Measurements from ENCODE around the gene CGB3.
"Not testable (repeated sequence)": the region's sequence is repeated elsewhere in the genome, so short reads cannot be mapped to it uniquely, and the experiment has no call there.

Gene CGB3

GRCh38 chr19:49049011-49049410 is 24.9 kb upstream of the CGB3 start, which contains the start of gene CGB8:
Gene CGB8 (minus strand): TSS chr19:49049111. CDS start chr19:49048739, 372 bp downstream.
- DNase-seq (ENCODE audit: low read depth, low spot score); H3K4me3 ChIP-seq (ENCODE audit: low read length): not testable (repeated sequence)

DNA sequence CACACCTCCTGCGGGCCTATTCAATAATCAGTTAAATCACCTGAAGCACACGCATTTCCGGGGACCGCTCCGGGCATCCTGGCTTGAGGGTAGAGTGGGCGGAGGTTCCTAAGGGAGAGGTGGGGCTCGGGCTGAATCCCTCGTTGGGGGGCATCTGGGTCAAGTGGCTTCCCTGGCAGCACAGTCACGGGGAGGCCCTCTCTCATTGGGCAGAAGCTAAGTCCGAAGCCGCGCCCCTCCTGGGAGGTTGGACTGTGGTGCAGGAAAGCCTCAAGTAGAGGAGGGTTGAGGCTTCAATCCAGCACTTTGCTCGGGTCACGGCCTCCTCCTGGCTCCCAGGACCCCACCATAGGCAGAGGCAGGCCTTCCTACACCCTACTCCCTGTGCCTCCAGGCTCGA is 19.4 kb upstream of the CGB3 start, which contains the start of gene CGB5:
Gene CGB5, plus strand, starts transcription at position 301 of the 400 bp plus-strand sequence. CDS start 362 bp downstream, outside the sequence.
- not testable (repeated sequence) for DNase-seq (ENCODE audit: low read depth, low spot score); H3K4me3 ChIP-seq (ENCODE audit: low read length)

DNA sequence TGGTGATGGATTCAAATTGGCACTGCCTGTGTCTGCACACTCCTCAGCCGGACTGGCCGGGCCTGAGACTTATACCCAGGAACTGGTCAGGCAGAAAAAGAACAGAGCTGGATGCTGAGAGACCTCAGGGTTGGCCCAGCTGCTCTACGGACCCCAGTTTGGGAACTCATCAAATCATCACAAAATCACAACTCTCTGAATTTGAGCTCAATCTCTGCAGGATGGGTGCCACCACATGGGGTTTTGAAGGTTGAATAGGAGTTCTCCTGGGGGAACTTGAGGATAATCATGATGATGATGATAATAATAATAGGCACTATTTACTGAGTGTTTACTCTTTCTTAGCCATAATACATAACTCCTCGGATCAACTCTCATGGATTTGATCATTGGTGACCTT is 18.5 kb upstream of the CGB3 start:
- not testable (repeated sequence) for H3K4me3 ChIP-seq (ENCODE audit: low read length); DNase-seq (ENCODE audit: low read depth, low spot score)

DNA sequence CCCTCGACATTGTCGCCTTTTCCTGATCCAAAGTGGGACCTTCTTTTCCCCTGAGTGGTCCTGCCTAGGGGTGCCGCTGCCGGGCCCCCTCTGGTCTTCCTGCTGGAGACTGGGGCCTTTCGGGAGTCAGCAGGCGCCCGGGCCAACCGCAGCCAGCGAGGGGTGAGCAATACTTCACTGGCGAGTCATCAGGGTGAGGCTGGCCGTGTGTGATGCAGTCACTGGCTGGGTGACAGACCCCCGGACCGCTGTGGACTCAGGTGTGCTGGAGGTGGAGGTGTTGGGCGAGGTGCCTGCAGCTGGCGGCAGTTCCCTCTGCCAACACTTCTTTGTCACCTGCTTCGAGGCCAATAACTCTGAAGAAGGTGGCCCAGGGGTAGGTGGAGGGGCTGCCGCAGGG is 18.0 kb upstream of the CGB3 start:
- H3K4me3 ChIP-seq (ENCODE audit: low read length): no peak overlapping the region
- DNase-seq (ENCODE audit: low read depth, low spot score): no peak

- DNase-seq (ENCODE audit: low read depth, low spot score); H3K4me3 ChIP-seq (ENCODE audit: low read length): not testable (repeated sequence)
Measured at GRCh38 chr19:49039736-49040135, 15.6 kb upstream of the CGB3 start.

GRCh38 chr19:49038557-49039276 is 14.6 kb upstream of the CGB3 start:
- DNase-seq (ENCODE audit: low read depth, low spot score); H3K4me3 ChIP-seq (ENCODE audit: low read length): not testable (repeated sequence)

DNA sequence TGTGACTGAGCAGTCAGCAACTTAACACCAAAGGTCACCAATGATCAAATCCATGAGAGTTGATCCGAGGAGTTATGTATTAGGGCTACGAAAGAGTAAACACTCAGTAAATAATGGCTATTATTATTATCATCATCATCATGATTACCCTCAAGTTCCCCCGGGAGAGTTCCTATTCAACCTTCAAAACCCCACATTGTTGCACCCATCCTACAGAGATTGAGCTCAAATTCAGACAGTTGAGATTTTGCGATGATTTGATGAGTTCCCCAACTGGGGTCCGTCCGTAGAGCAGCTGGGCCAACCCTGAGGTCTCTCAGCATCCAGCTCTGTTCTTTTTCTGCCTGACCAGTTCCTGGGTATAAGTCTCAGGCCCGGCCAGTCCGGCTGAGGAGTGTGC is 14.0 kb upstream of the CGB3 start:
- not testable (repeated sequence) for DNase-seq (ENCODE audit: low read depth, low spot score); H3K4me3 ChIP-seq (ENCODE audit: low read length)

GRCh38 chr19:49036815-49037214 is 12.7 kb upstream of the CGB3 start, which contains the start of gene CGB1:
Gene CGB1 (minus strand): TSS chr19:49036895. CDS start chr19:49036711, 184 bp downstream.
- H3K4me3 ChIP-seq (ENCODE audit: low read length); DNase-seq (ENCODE audit: low read depth, low spot score): not testable (repeated sequence)

DNA sequence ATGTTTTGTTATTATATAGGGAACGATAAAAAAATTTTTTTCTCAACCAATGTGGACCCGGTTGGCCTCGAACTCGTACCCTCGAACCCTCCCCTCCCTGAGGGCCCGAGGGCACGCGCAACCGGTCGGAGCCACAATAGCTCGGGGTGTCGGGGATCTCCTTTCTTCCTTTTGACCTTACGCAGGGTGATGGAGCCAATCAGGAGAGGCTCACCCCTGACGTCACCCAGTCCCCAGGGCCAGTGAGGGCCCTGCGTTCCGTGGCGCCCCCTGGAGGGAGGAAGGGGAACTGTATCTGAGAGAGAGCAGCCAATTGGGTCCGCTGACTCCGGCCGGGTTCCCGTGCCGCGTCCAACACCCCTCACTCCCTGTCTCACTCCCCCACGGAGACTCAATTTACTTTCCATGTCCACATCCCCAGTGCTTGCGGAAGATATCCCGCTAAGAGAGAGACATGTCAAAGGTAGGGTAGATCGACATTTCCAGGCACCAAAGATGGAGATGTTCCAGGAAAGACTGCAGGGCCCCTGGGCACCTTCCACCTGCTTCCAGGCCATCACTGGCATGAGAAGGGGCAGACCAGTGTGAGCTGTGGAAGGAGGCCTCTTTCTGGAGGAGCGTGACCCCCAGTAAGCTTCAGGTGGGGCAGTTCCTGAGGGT is 7.6 kb upstream of the CGB3 start, which contains the start of gene CGB2:
Gene CGB2, plus strand, starts transcription at position 249 of the 660 bp plus-strand sequence. Its CDS starts 206 bp downstream, at position 455.
- DNase-seq (ENCODE audit: low read depth, low spot score); H3K4me3 ChIP-seq (ENCODE audit: low read length): not testable (repeated sequence)

DNA sequence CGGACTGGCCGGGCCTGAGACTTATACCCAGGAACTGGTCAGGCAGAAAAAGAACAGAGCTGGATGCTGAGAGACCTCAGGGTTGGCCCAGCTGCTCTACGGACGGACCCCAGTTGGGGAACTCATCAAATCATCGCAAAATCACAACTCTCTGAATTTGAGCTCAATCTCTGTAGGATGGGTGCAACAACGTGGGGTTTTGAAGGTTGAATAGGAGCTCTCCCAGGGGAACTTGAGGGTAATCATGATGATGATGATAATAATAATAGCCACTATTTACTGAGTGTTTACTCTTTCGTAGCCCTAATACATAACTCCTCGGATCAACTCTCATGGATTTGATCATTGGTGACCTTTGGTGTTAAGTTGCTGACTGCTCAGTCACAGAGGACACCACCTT is 6.2 kb upstream of the CGB3 start:
- not testable (repeated sequence) for DNase-seq (ENCODE audit: low read depth, low spot score); H3K4me3 ChIP-seq (ENCODE audit: low read length)

GRCh38 chr19:49029749-49030148 is 5.6 kb upstream of the CGB3 start:
- not testable (repeated sequence) for DNase-seq (ENCODE audit: low read depth, low spot score); H3K4me3 ChIP-seq (ENCODE audit: low read length)

GRCh38 chr19:49028686-49029085 is 4.6 kb upstream of the CGB3 start:
- DNase-seq (ENCODE audit: low read depth, low spot score); H3K4me3 ChIP-seq (ENCODE audit: low read length): not testable (repeated sequence)

DNA sequence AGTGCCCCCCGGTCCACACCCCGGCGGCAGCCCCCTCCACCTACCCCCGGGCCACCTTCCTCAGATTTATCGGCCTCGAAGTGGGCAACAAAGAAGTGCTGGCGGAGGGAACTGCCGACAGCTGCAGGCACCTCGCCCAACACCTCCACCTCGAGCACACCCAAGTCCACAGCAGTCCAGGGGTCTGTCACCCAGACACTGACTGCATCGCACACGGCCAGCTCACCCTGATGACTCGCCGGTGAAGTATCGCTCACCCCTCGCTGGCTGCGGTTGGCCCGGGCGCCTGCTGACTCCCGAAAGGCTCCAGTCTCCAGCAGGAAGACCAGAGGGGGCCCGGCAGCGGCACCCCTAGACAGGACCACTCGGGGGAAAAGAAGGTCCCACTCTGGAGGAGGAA is 1.5 kb upstream of the CGB3 start:
- H3K4me3 ChIP-seq (ENCODE audit: low read length); DNase-seq (ENCODE audit: low read depth, low spot score): not testable (repeated sequence)

DNA sequence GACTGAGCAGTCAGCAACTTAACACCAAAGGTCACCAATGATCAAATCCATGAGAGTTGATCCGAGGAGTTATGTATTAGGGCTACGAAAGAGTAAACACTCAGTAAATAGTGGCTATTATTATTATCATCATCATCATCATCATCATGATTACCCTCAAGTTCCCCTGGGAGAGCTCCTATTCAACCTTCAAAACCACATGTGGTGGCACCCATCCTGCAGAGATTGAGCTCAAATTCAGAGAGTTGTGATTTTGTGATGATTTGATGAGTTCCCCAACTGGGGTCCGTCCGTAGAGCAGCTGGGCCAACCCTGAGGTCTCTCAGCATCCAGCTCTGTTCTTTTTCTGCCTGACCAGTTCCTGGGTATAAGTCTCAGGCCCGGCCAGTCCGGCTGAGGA is 955 bp upstream of the CGB3 start:
- DNase-seq (ENCODE audit: low read depth, low spot score); H3K4me3 ChIP-seq (ENCODE audit: low read length): not testable (repeated sequence)

GRCh38 chr19:49022116-49022515 is 2.0 kb downstream of the CGB3 start:
- no peak for DNase-seq (ENCODE audit: low read depth, low spot score)
- no peak overlapping the region for H3K4me3 ChIP-seq (ENCODE audit: low read length)

GRCh38 chr19:49020931-49021895 is 2.9 kb downstream of the CGB3 start:
- DNase-seq (ENCODE audit: low read depth, low spot score): no peak
- H3K4me3 ChIP-seq (ENCODE audit: low read length): no peak overlapping the region

GRCh38 chr19:49020342-49020741 is 3.8 kb downstream of the CGB3 start:
- no peak overlapping the region for H3K4me3 ChIP-seq (ENCODE audit: low read length)
- DNase-seq (ENCODE audit: low read depth, low spot score): no peak

- H3K4me3 ChIP-seq (ENCODE audit: low read length): no peak overlapping the region
- no peak for DNase-seq (ENCODE audit: low read depth, low spot score)
Measured at GRCh38 chr19:49019242-49019932, 4.7 kb downstream of the CGB3 start.

Data from Jurkat, Clone E6-1 (cell line).